Measurements from ENCODE around the gene SLC25A36. TPM values are rescaled to one million over a fixed set of nuclear protein-coding genes. Genes with fewer than 3 reads are reported as not detected.

SLC25A36 gene
- polyA plus RNA-seq, 1 of the 3 experiments (the other 2 are of a cell fraction): 23.3 TPM

GRCh38 chr3:140905559-140905958 is 36.1 kb upstream of the SLC25A36 start:
- H3K36me3 ChIP-seq (replicated peaks in 1 of 2; ENCODE audit: control insufficient read depth in 1 of 2, insufficient read depth in 2 of 2, low read length in 1 of 2): no peaks in the 10 kb centered on the region
- H3F3A ChIP-seq (replicated peaks; ENCODE audit: insufficient read depth): no peaks in the 10 kb centered on the region
- TF ChIP-seq CHD2 (IDR thresholded peaks at IDR 0.05; ENCODE audit: low read length, partially characterized antibody): no peak
- no peak for TF ChIP-seq SIN3A (IDR thresholded peaks at IDR 0.05; ENCODE audit: borderline replicate concordance, low read depth, low read length)
- TF ChIP-seq YY1 (IDR thresholded peaks at IDR 0.05; ENCODE audit: low read depth): no peak
- TF ChIP-seq RAD21 (IDR thresholded peaks at IDR 0.05; ENCODE audit: low read length): no peak
- no peak for TF ChIP-seq ELF1 (IDR thresholded peaks at IDR 0.05)
- TF ChIP-seq, protein P1, sequence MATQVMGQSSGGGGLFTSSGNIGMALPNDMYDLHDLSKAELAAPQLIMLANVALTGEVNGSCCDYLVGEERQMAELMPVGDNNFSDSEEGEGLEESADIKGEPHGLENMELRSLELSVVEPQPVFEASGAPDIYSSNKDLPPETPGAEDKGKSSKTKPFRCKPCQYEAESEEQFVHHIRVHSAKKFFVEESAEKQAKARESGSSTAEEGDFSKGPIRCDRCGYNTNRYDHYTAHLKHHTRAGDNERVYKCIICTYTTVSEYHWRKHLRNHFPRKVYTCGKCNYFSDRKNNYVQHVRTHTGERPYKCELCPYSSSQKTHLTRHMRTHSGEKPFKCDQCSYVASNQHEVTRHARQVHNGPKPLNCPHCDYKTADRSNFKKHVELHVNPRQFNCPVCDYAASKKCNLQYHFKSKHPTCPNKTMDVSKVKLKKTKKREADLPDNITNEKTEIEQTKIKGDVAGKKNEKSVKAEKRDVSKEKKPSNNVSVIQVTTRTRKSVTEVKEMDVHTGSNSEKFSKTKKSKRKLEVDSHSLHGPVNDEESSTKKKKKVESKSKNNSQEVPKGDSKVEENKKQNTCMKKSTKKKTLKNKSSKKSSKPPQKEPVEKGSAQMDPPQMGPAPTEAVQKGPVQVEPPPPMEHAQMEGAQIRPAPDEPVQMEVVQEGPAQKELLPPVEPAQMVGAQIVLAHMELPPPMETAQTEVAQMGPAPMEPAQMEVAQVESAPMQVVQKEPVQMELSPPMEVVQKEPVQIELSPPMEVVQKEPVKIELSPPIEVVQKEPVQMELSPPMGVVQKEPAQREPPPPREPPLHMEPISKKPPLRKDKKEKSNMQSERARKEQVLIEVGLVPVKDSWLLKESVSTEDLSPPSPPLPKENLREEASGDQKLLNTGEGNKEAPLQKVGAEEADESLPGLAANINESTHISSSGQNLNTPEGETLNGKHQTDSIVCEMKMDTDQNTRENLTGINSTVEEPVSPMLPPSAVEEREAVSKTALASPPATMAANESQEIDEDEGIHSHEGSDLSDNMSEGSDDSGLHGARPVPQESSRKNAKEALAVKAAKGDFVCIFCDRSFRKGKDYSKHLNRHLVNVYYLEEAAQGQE (IDR thresholded peaks at IDR 0.05; ENCODE audit: low read depth, low read length): 0 out of 2 replicates have a peak, but pooled peaks have one; percentile 27
- no peak overlapping the region for H3K4me2 ChIP-seq
- H3K4me3 ChIP-seq (ENCODE audit: low read depth in 2 of 2, low read length in 1 of 2): no peak overlapping the region
- 35% methylated on average over 2 of the region's 2 CpGs for WGBS (ENCODE audit: low lambda C conversion rate)
- H3K4me1 ChIP-seq (ENCODE audit: control insufficient read depth in 1 of 2, insufficient read depth in 2 of 2, low read depth in 1 of 2, low read length in 1 of 2): no peaks in the 10 kb centered on the region
- no peaks in the 10 kb centered on the region for H3K9me3 ChIP-seq
- H3K79me2 ChIP-seq (ENCODE audit: insufficient read depth): no peaks in the 10 kb centered on the region
- H2AFZ ChIP-seq (ENCODE audit: low read depth): no peak overlapping the region
- H3K9me2 ChIP-seq: no peaks in the 10 kb centered on the region
- H4K20me1 ChIP-seq (ENCODE audit: insufficient read depth): no peaks in the 10 kb centered on the region
- no peaks in the 10 kb centered on the region for H3K27me3 ChIP-seq (ENCODE audit: insufficient read depth)
- no peak for DNase-seq
- H3K27ac ChIP-seq (ENCODE audit: low read depth in 2 of 2, low read length in 1 of 2): no peak overlapping the region
- ChIA-PET CTCF (interaction anchor here (1.2 kb wide), 1 partner anchor 287 kb away, joined by 3 read pairs; no protein-coding TSS in a partner anchor), POLR2A (no interaction called here)
- H3K9ac ChIP-seq: no peak overlapping the region

DNA sequence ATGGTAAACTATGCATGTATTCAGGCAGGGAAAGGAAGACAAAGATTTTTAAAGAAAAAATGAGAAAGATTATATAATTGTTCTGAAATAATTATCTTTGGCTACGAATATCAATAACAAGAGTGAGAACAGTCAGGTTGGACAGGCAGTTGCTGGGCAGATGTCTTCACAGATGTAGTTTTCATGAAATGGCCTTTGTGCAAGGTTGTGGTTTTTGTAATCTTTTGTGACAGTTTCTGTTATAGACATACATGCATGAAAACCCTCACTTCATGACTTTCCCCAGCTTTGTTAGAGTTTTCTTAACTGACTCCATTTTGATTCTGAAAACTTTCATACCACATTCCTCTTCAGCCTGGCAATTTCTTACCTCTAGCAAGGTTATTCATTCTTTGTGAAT is 34.9 kb upstream of the SLC25A36 start:
- no peaks in the 10 kb centered on the region for H3K27me3 ChIP-seq (ENCODE audit: insufficient read depth)
- no peak overlapping the region for H3K9ac ChIP-seq
- WGBS (ENCODE audit: low lambda C conversion rate): 16% methylated on average over 1 of the region's 1 CpG
- H3K4me3 ChIP-seq (ENCODE audit: low read depth in 2 of 2, low read length in 1 of 2): no peak overlapping the region
- no peak overlapping the region for H3K4me2 ChIP-seq
- no peaks in the 10 kb centered on the region for H3K4me1 ChIP-seq (ENCODE audit: control insufficient read depth in 1 of 2, insufficient read depth in 2 of 2, low read depth in 1 of 2, low read length in 1 of 2)
- H3K79me2 ChIP-seq (ENCODE audit: insufficient read depth): no peaks in the 10 kb centered on the region
- ChIA-PET POLR2A (no interaction called here), CTCF (interaction anchor here (0.8 to 1.9 kb wide), 3 partner anchors 9 to 285 kb away, joined by 3 to 9 read pairs (median 3); no protein-coding TSS in a partner anchor)
- no peak for DNase-seq
- TF ChIP-seq JUND (IDR thresholded peaks at IDR 0.05) (no peak), RCOR1 (IDR thresholded peaks at IDR 0.05; ENCODE audit: low read length) (no peak), TEAD4 (IDR thresholded peaks at IDR 0.05; ENCODE audit: borderline replicate concordance, insufficient read depth) (no peak), FOXJ3 (CRISPR knock-in tag; IDR thresholded peaks at IDR 0.05) (no peak), GABPA (IDR thresholded peaks at IDR 0.05; ENCODE audit: low read depth) (no peak), FOSL2 (IDR thresholded peaks at IDR 0.05; ENCODE audit: borderline replicate concordance, low read depth) (no peak), RXRA (IDR thresholded peaks at IDR 0.05; ENCODE audit: borderline replicate concordance, low read depth) (no peak), MAX (IDR thresholded peaks at IDR 0.05; ENCODE audit: low read depth) (no peak), SMC3 (IDR thresholded peaks at IDR 0.05; ENCODE audit: low read depth, low read length) (no peak), TCF12 (IDR thresholded peaks at IDR 0.05) (no peak), FOXM1 (IDR thresholded peaks at IDR 0.05; ENCODE audit: low read depth) (no peak)
- TF ChIP-seq, protein P2, sequence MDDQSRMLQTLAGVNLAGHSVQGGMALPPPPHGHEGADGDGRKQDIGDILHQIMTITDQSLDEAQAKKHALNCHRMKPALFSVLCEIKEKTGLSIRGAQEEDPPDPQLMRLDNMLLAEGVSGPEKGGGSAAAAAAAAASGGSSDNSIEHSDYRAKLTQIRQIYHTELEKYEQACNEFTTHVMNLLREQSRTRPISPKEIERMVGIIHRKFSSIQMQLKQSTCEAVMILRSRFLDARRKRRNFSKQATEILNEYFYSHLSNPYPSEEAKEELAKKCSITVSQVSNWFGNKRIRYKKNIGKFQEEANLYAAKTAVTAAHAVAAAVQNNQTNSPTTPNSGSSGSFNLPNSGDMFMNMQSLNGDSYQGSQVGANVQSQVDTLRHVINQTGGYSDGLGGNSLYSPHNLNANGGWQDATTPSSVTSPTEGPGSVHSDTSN (IDR thresholded peaks at IDR 0.05): no peak
- TF ChIP-seq, protein P3, sequence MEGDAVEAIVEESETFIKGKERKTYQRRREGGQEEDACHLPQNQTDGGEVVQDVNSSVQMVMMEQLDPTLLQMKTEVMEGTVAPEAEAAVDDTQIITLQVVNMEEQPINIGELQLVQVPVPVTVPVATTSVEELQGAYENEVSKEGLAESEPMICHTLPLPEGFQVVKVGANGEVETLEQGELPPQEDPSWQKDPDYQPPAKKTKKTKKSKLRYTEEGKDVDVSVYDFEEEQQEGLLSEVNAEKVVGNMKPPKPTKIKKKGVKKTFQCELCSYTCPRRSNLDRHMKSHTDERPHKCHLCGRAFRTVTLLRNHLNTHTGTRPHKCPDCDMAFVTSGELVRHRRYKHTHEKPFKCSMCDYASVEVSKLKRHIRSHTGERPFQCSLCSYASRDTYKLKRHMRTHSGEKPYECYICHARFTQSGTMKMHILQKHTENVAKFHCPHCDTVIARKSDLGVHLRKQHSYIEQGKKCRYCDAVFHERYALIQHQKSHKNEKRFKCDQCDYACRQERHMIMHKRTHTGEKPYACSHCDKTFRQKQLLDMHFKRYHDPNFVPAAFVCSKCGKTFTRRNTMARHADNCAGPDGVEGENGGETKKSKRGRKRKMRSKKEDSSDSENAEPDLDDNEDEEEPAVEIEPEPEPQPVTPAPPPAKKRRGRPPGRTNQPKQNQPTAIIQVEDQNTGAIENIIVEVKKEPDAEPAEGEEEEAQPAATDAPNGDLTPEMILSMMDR (IDR thresholded peaks at IDR 0.05): no peak
- no peaks in the 10 kb centered on the region for H3K9me3 ChIP-seq
- H3F3A ChIP-seq (replicated peaks; ENCODE audit: insufficient read depth): no peaks in the 10 kb centered on the region
- no peaks in the 10 kb centered on the region for H3K36me3 ChIP-seq (replicated peaks in 1 of 2; ENCODE audit: control insufficient read depth in 1 of 2, insufficient read depth in 2 of 2, low read length in 1 of 2)
- no peaks in the 10 kb centered on the region for H3K9me2 ChIP-seq
- H4K20me1 ChIP-seq (ENCODE audit: insufficient read depth): no peaks in the 10 kb centered on the region
- no peak overlapping the region for H2AFZ ChIP-seq (ENCODE audit: low read depth)
- H3K27ac ChIP-seq (ENCODE audit: low read depth in 2 of 2, low read length in 1 of 2): no peak overlapping the region

Data from SK-N-SH (cell line).